SK-N-SH (cell line): ENCODE measurements around the gene CALML4. TPM values are rescaled to one million over a fixed set of nuclear protein-coding genes. Genes with fewer than 3 reads are reported as not detected.

Experiments
- CTCF ChIA-PET: fragments of 300-600, 350-600 bp; formaldehyde crosslinking; extraction: SDS; loops from one replicate; lab custom pipeline; 2021; lab: Yijun Ruan, JAX
- POLR2A ChIA-PET: fragments of 350-600 bp; sonication (Branson Sonifier 250); formaldehyde crosslinking; extraction: SDS; loops from one replicate; lab custom pipeline; 2020; ENCODE audit warnings: antibody characterized with exemption, inconsistent platforms; lab: Yijun Ruan, JAX
- DNase-seq: peaks from one replicate; pipeline ENCODE4 v3.0.0; 2012
- H2AFZ ChIP-seq: fragments of 200-600 bp; sonication (generic); 2 replicates; pipeline ENCODE4 v1.8.1; 2016; ENCODE audit warnings: antibody characterized with exemption, mild to moderate bottlenecking, low read depth
- H3F3A ChIP-seq: fragments of 200-600 bp; sonication (generic); replicated peaks from 2 replicates; pipeline ENCODE3; 2016; ENCODE audit warnings: antibody characterized with exemption, mild to moderate bottlenecking; ENCODE audit not compliant: insufficient read depth
- H3K27ac ChIP-seq, 2 experiments: fragments of 200-500 bp in 1 of 2; fragments of 200-600 bp in 1 of 2; sonication (Bioruptor generic) in 1 of 2; sonication (generic), shearing (Covaris generic) in 1 of 2; 2 replicates each; pipeline versions ENCODE4 v1.5.1 to v1.6.1; 2014 to 2016; ENCODE audit warnings: low read depth in 2 of 2, inconsistent platforms in 1 of 2, low read length in 1 of 2, mild to moderate bottlenecking in 1 of 2, mixed read lengths in 1 of 2
- H3K27me3 ChIP-seq: fragments of 200-600 bp; sonication (generic), shearing (Covaris generic); 2 replicates; pipeline ENCODE4 v1.6.1; 2016; ENCODE audit warnings: mixed run types; ENCODE audit not compliant: insufficient read depth
- H3K36me3 ChIP-seq, 2 experiments: fragments of 200-500 bp in 1 of 2; fragments of 200-600 bp in 1 of 2; sonication (Bioruptor generic) in 1 of 2; sonication (generic) in 1 of 2; replicated peaks in 1 of 2; 2 replicates each; pipeline versions ENCODE3 to v1.5.1; 2014 to 2016; ENCODE audit warnings: low read length in 1 of 2, mild to moderate bottlenecking in 1 of 2; ENCODE audit not compliant: insufficient read depth in 2 of 2, control insufficient read depth in 1 of 2
- H3K4me1 ChIP-seq, 2 experiments: fragments of 200-500 bp in 1 of 2; fragments of 200-600 bp in 1 of 2; sonication (Bioruptor generic) in 1 of 2; sonication (generic), shearing (Covaris generic) in 1 of 2; 2 replicates each; pipeline versions ENCODE4 v1.5.1 to v1.6.1; 2014 to 2016; ENCODE audit warnings: low read depth in 1 of 2, low read length in 1 of 2, mixed run types in 1 of 2; ENCODE audit not compliant: insufficient read depth in 2 of 2, control insufficient read depth in 1 of 2
- H3K4me2 ChIP-seq: fragments of 200-600 bp; sonication (generic), shearing (Covaris generic); 2 replicates; pipeline ENCODE4 v1.6.1; 2017; ENCODE audit warnings: mixed run types
- H3K4me3 ChIP-seq, 2 experiments: fragments of 200-500 bp in 1 of 2; fragments of 200-600 bp in 1 of 2; sonication (Bioruptor generic) in 1 of 2; sonication (generic), shearing (Covaris generic) in 1 of 2; 2 replicates each; pipeline versions ENCODE4 v1.5.1 to v1.8.1; 2014 to 2016; ENCODE audit warnings: low read depth in 2 of 2, inconsistent platforms in 1 of 2, low read length in 1 of 2, mild to moderate bottlenecking in 1 of 2, mixed read lengths in 1 of 2, moderate library complexity in 1 of 2
- H3K79me2 ChIP-seq: fragments of 200-600 bp; sonication (generic); 2 replicates; pipeline ENCODE4 v1.8.1; 2017; ENCODE audit warnings: mild to moderate bottlenecking; ENCODE audit not compliant: insufficient read depth
- H3K9ac ChIP-seq: fragments of 200-600 bp; sonication (generic); 2 replicates; pipeline ENCODE4 v1.6.1; 2017; ENCODE audit warnings: mixed run types
- H3K9me2 ChIP-seq: fragments of 200-600 bp; sonication (generic); 2 replicates; pipeline ENCODE4 v1.6.1; 2017; ENCODE audit warnings: mixed run types
- H3K9me3 ChIP-seq: fragments of 200-600 bp; sonication (generic); 2 replicates; pipeline ENCODE4 v1.6.1; 2017; ENCODE audit warnings: mixed run types, mild to moderate bottlenecking, moderate library complexity
- H4K20me1 ChIP-seq: fragments of 200-600 bp; sonication (generic); 2 replicates; pipeline ENCODE4 v1.6.1; 2017; ENCODE audit warnings: mild to moderate bottlenecking, mixed run types; ENCODE audit not compliant: insufficient read depth
- CHD2 ChIP-seq: fragments of 150-350 bp; IDR thresholded peaks from 2 replicates; pipeline ENCODE4 v1.6.1; 2018; ENCODE audit warnings: low read length; ENCODE audit not compliant: partially characterized antibody
- ELF1 ChIP-seq: IDR thresholded peaks from 2 replicates; pipeline ENCODE4 v1.4.0; 2012
- EP300 ChIP-seq, 2 experiments: IDR thresholded peaks; 2 replicates each; pipeline versions ENCODE4 v1.4.0 to v1.6.1; 2012; ENCODE audit warnings: borderline replicate concordance in 1 of 2, low read depth in 1 of 2, low read length in 1 of 2
- FOXJ3 ChIP-seq: sonication (generic); formaldehyde crosslinking; IDR thresholded peaks from 2 replicates; pipeline ENCODE4 v1.5.1; 2020; ENCODE audit warnings: mild to moderate bottlenecking, missing genetic modification reagents
- GABPA ChIP-seq: IDR thresholded peaks from 2 replicates; pipeline ENCODE4 v1.4.0; 2012; ENCODE audit warnings: low read depth, mild to moderate bottlenecking
- GATA2 ChIP-seq: sonication (generic); formaldehyde crosslinking; IDR thresholded peaks from 2 replicates; pipeline ENCODE4 v1.5.0; 2020; ENCODE audit warnings: mild to moderate bottlenecking, missing genetic modification reagents
- MXI1 ChIP-seq: IDR thresholded peaks from 2 replicates; pipeline ENCODE4 v1.6.1; 2012; ENCODE audit warnings: mild to moderate bottlenecking, low read depth, low read length, improper control_type of control experiment
- NRF1 ChIP-seq: IDR thresholded peaks from 2 replicates; pipeline ENCODE4 v1.6.1; 2012; ENCODE audit warnings: low read depth, mild to moderate bottlenecking, low read length
- RAD21 ChIP-seq: IDR thresholded peaks from 2 replicates; pipeline ENCODE4 v1.6.1; 2012; ENCODE audit warnings: mild to moderate bottlenecking, low read length
- SIN3A ChIP-seq: IDR thresholded peaks from 2 replicates; pipeline ENCODE4 v1.6.1; 2012; ENCODE audit warnings: low read depth, mild to moderate bottlenecking, low read length, moderate library complexity, borderline replicate concordance
- SMC3 ChIP-seq: IDR thresholded peaks from 2 replicates; pipeline ENCODE4 v1.6.1; 2012; ENCODE audit warnings: low read depth, low read length, improper control_type of control experiment
- TCF12 ChIP-seq: IDR thresholded peaks from 2 replicates; pipeline ENCODE4 v1.4.0; 2012
- TEAD4 ChIP-seq: IDR thresholded peaks from 2 replicates; pipeline ENCODE4 v1.4.0; 2012; ENCODE audit warnings: mild to moderate bottlenecking, borderline replicate concordance; ENCODE audit not compliant: insufficient read depth
- YY1 ChIP-seq: IDR thresholded peaks from 2 replicates; pipeline ENCODE4 v1.4.0; 2012; ENCODE audit warnings: low read depth, mild to moderate bottlenecking
- WGBS: methylation state at CpG from one replicate; pipeline ENCODE4 v1.1.6; 2017; ENCODE audit warnings: low lambda C conversion rate; 5-methylcytosine and 5-hydroxymethylcytosine counted together
- polyA plus RNA-seq, 3 experiments: library from polyadenylated mRNA; depleted of rRNA; stranded (reverse); fragments of >200 nt; gene quantifications; 2 replicates each; pipeline ENCODE4 v1.2.3, GENCODE V29; 2012
- TF ChIP-seq, protein P1 (sequence below): IDR thresholded peaks from 2 replicates; pipeline ENCODE4 v1.4.0; 2012; ENCODE audit warnings: low read depth, borderline replicate concordance
- TF ChIP-seq, protein P2 (sequence below): fragments of 150-350 bp; IDR thresholded peaks from 2 replicates; pipeline ENCODE4 v1.6.1; 2017; ENCODE audit warnings: antibody characterized with exemption, low read length, low read depth, borderline replicate concordance
- TF ChIP-seq, protein P3 (sequence below): IDR thresholded peaks from 2 replicates; pipeline ENCODE4 v1.6.1; 2012; ENCODE audit warnings: mild to moderate bottlenecking, low read depth, low read length, moderate library complexity
- TF ChIP-seq, protein P4 (sequence below): fragments of 200-600 bp; sonication (generic); IDR thresholded peaks from 2 replicates; pipeline ENCODE4 v1.6.1; 2017; ENCODE audit warnings: antibody characterized with exemption, mild to moderate bottlenecking, moderate library complexity

CALML4 gene
- polyA plus RNA-seq, 1 of the 3 experiments (the other 2 are of a cell fraction) = 3.1 TPM

DNA sequence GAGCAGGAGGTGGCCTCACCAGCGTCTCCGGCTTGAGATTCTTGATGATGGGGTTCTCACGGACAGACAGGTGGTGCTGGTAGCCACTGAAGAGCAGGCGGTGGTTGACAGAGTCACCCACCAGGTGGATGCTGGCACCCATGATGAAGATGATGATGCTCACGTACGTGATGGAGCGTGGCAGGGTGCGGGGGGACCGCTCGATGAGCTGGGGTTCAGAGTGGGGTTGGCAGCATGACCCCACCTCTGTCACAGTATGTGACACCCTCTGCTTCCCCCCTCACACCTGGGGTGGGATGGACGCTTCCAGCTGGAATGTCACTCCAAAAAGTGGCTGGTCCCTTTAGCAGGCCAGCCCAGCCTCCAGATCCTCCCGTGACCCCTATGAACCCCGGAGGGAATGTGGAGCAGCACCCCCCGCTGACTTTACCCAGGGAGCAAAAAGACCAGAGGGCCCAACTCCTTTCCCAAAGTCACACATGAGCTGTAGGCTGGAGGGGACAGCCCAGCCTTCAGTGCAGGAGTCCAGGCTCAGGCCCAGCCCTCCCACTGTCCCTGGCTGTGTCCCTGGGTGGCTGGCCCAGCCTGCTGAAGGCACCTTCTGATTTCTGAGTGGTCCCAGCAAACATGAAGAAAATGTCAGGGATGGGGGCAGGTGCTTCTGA is 6.7 kb upstream of the CALML4 start (continued):
- TF ChIP-seq MXI1 (no peak), TCF12 (no peak), CHD2 (no peak), SIN3A (no peak), YY1 (no peak), NRF1 (no peak), GATA2 (CRISPR knock-in tag) (no peak)
- TF ChIP-seq, protein P1, sequence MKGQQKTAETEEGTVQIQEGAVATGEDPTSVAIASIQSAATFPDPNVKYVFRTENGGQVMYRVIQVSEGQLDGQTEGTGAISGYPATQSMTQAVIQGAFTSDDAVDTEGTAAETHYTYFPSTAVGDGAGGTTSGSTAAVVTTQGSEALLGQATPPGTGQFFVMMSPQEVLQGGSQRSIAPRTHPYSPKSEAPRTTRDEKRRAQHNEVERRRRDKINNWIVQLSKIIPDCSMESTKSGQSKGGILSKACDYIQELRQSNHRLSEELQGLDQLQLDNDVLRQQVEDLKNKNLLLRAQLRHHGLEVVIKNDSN = no peak
- TF ChIP-seq, protein P2, sequence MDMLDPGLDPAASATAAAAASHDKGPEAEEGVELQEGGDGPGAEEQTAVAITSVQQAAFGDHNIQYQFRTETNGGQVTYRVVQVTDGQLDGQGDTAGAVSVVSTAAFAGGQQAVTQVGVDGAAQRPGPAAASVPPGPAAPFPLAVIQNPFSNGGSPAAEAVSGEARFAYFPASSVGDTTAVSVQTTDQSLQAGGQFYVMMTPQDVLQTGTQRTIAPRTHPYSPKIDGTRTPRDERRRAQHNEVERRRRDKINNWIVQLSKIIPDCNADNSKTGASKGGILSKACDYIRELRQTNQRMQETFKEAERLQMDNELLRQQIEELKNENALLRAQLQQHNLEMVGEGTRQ = no peak

DNA sequence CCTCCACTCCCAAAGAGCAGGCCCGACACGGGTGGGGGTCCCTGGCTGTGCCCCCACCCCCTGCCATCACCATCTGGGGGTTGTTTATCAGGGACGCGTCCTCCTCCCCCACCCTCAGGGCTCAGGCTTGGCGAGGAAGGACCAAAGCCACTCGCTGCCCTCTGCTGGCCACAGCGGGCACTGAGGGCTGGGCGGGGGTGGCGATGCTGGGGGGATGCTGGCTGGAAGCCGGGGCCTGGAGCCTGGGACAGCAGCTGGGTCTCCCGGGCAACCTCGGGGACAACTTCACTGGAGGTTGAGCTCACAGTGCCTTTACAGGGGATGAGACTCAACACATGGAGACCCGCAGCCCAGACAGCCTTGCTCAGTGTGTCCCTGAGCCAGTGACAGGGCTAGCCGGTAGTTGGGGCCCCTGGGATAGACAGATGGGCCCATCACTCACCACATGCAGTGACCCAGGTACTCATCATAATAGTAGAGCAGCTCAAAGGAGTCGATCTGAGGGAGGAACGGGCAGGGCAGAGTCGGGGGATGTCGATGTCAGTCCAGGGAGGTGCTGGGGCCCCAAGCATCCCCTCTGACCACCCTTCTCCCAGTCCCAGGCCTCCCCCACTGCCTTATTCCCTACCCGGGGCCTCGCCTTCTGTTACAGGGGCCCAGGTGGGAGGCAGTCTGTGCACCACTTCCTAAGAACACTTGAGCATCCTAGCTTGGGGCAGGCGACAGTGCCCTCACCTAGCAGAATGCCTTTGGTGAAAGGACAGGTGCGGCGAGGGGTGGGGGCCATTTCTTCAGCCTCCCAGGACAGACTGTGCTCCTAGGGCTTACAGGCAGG is 5.9 kb upstream of the CALML4 start:
- 52% methylated on average over 18 of the region's 23 CpGs for WGBS
- no peak overlapping the region; the same call in 1 of the 2 replicates for H3K4me2 ChIP-seq
- CTCF ChIA-PET = interaction anchor here (0.6 to 3.3 kb wide), 31 partner anchors 9 to 661 kb away, joined by 3 to 52 read pairs (median 4); partner anchors contain the start of gene CLN6
- H3K36me3 ChIP-seq = peaks cover 0 to 2% of the 10 kb centered on the region in 2 experiments
- no peak overlapping the region for H3K9ac ChIP-seq
- peaks cover 3% of the 10 kb centered on the region for H3F3A ChIP-seq
- POLR2A ChIA-PET = no interaction called here
- peak overlapping the region in 1 of 2 experiments; percentile 67; a peak in 1 of 4 replicates for H3K27ac ChIP-seq
- TF ChIP-seq EP300 (IDR thresholded peaks at IDR 0.05; ENCODE audit: borderline replicate concordance in 1 of 2, low read depth in 1 of 2, low read length in 1 of 2) = no peak
- no peak for TF ChIP-seq TCF12
- peak; percentile 66; the same call in 1 of the 2 replicates for TF ChIP-seq FOXJ3 (CRISPR knock-in tag)
- no peak for TF ChIP-seq YY1
- no peak for TF ChIP-seq ELF1
- TF ChIP-seq SMC3 = peak; percentile 74
- TF ChIP-seq GABPA = no peak
- TF ChIP-seq, protein P3, sequence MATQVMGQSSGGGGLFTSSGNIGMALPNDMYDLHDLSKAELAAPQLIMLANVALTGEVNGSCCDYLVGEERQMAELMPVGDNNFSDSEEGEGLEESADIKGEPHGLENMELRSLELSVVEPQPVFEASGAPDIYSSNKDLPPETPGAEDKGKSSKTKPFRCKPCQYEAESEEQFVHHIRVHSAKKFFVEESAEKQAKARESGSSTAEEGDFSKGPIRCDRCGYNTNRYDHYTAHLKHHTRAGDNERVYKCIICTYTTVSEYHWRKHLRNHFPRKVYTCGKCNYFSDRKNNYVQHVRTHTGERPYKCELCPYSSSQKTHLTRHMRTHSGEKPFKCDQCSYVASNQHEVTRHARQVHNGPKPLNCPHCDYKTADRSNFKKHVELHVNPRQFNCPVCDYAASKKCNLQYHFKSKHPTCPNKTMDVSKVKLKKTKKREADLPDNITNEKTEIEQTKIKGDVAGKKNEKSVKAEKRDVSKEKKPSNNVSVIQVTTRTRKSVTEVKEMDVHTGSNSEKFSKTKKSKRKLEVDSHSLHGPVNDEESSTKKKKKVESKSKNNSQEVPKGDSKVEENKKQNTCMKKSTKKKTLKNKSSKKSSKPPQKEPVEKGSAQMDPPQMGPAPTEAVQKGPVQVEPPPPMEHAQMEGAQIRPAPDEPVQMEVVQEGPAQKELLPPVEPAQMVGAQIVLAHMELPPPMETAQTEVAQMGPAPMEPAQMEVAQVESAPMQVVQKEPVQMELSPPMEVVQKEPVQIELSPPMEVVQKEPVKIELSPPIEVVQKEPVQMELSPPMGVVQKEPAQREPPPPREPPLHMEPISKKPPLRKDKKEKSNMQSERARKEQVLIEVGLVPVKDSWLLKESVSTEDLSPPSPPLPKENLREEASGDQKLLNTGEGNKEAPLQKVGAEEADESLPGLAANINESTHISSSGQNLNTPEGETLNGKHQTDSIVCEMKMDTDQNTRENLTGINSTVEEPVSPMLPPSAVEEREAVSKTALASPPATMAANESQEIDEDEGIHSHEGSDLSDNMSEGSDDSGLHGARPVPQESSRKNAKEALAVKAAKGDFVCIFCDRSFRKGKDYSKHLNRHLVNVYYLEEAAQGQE = no peak
- TF ChIP-seq, protein P4, sequence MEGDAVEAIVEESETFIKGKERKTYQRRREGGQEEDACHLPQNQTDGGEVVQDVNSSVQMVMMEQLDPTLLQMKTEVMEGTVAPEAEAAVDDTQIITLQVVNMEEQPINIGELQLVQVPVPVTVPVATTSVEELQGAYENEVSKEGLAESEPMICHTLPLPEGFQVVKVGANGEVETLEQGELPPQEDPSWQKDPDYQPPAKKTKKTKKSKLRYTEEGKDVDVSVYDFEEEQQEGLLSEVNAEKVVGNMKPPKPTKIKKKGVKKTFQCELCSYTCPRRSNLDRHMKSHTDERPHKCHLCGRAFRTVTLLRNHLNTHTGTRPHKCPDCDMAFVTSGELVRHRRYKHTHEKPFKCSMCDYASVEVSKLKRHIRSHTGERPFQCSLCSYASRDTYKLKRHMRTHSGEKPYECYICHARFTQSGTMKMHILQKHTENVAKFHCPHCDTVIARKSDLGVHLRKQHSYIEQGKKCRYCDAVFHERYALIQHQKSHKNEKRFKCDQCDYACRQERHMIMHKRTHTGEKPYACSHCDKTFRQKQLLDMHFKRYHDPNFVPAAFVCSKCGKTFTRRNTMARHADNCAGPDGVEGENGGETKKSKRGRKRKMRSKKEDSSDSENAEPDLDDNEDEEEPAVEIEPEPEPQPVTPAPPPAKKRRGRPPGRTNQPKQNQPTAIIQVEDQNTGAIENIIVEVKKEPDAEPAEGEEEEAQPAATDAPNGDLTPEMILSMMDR = peak; percentile 78
- TF ChIP-seq CHD2 = peak; percentile 66
- TF ChIP-seq GATA2 (CRISPR knock-in tag) = no peak; the same call in 1 of the 2 replicates
- no peak for TF ChIP-seq TEAD4
- peak; percentile 77 for TF ChIP-seq RAD21
- no peaks in the 10 kb centered on the region for H3K9me2 ChIP-seq
- H3K27me3 ChIP-seq = no peaks in the 10 kb centered on the region
- DNase-seq = peak; percentile 94
- no peaks in the 10 kb centered on the region for H3K9me3 ChIP-seq
- peaks cover 3% of the 10 kb centered on the region for H3K79me2 ChIP-seq
- H4K20me1 ChIP-seq = 0 out of 2 replicates have a peak, but pooled peaks cover 6% of the 10 kb centered on the region
- peak overlapping the region in 1 of 2 experiments; percentile 23; a peak in 2 of 4 replicates for H3K4me3 ChIP-seq
- peaks cover 0 to 16% of the 10 kb centered on the region in 2 experiments; a peak in 1 of 4 replicates for H3K4me1 ChIP-seq
- H2AFZ ChIP-seq = no peak overlapping the region
